ENCODE measurements around the gene INS. TPM values are rescaled to one million over a fixed set of nuclear protein-coding genes. Genes with fewer than 3 reads are reported as not detected.
A peak's percentile ranks its signal among the peaks of the same experiment; 100 is the strongest.
"Not testable (repeated sequence)": the region's sequence is repeated elsewhere in the genome, so short reads cannot be mapped to it uniquely, and the experiment has no call there.

Gene INS
- total RNA-seq, 4 donors from 2014 or later = not detected

DNA sequence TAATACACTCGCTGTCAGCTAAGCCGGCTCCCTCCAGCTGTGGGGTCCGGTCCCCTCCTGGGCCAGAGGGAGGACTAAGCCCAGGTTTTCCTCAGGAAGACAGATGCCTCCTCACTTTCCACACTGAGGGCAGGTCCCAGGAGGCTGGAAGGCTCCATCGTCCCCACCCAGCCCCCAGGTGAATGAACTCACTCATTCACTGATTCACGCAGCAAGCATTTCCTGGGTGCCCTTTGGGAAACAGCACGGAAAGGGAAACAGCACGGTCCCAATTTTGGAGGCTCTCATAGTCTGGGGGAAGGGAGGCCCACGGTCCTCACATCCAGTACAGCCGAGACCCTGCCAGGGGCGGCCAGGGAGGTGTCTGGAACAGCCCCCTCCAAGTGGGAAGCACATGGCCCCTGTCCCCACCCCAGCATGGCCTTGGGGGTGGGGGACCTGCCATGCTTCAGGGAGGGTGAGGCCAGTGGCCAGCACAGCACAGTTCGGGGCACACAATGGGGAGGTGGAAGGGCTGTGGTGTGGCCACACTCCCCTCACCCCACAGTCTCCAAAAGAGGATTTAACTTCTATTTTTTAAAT is 19.9 kb upstream of the INS start:
- 55% methylated on average over 4 of the region's 11 CpGs; no CpG with 5 or more reads in 1 of the 2 donors for WGBS, 2 donors
- peaks cover 2 to 49% (median 5%) of the 10 kb centered on the region in 3 donors for H3K4me1 ChIP-seq
- H3K27me3 ChIP-seq = peaks cover 0 to 72% (median 0%) of the 10 kb centered on the region in 4 donors
- H3K36me3 ChIP-seq = no peaks in the 10 kb centered on the region
- intact Hi-C loops (cut with DNase I) = no loop called here
- no peak overlapping the region for H3K4me3 ChIP-seq
- DNase-seq = no peak
- TF ChIP-seq, protein P1, sequence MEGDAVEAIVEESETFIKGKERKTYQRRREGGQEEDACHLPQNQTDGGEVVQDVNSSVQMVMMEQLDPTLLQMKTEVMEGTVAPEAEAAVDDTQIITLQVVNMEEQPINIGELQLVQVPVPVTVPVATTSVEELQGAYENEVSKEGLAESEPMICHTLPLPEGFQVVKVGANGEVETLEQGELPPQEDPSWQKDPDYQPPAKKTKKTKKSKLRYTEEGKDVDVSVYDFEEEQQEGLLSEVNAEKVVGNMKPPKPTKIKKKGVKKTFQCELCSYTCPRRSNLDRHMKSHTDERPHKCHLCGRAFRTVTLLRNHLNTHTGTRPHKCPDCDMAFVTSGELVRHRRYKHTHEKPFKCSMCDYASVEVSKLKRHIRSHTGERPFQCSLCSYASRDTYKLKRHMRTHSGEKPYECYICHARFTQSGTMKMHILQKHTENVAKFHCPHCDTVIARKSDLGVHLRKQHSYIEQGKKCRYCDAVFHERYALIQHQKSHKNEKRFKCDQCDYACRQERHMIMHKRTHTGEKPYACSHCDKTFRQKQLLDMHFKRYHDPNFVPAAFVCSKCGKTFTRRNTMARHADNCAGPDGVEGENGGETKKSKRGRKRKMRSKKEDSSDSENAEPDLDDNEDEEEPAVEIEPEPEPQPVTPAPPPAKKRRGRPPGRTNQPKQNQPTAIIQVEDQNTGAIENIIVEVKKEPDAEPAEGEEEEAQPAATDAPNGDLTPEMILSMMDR (IDR thresholded peaks at IDR 0.05) = no peak
- no peak for TF ChIP-seq POLR2A (IDR thresholded peaks at IDR 0.05)
- no peak overlapping the region for H3K27ac ChIP-seq
- no peaks in the 10 kb centered on the region for H3K9me3 ChIP-seq

DNA sequence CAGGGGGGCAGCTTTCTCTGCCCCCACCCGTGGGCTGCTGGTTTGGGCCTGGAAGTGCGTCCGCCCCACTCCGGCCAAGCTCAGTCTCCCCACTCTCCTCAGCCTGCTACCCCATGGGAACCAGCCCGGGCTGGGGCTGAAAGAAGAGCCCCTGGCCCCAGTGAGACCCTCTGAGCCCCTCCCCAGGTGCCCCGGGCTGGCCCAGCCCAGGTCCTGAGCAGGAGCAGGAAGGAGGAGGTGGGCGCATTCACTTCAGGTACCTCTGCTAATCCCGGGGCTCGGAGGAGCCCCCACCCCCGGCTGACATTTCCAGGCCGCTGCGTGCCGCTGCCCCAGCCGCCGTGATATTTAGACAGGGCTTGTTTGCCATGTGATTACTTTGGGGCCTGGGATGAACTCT is 19.3 kb upstream of the INS start:
- intact Hi-C loops (cut with DNase I) = no loop called here
- 71% methylated on average over 3 of the region's 15 CpGs; no CpG with 5 or more reads in 1 of the 2 donors for WGBS, 2 donors
- no peak overlapping the region for H3K27ac ChIP-seq
- no peak for TF ChIP-seq POLR2A (IDR thresholded peaks at IDR 0.05)
- TF ChIP-seq, protein P1 (IDR thresholded peaks at IDR 0.05) = no peak
- peaks cover 0 to 67% (median 0%) of the 10 kb centered on the region in 4 donors for H3K27me3 ChIP-seq
- H3K9me3 ChIP-seq = no peaks in the 10 kb centered on the region
- H3K4me3 ChIP-seq = no peak overlapping the region
- peaks cover 5 to 50% (median 7%) of the 10 kb centered on the region in 3 donors for H3K4me1 ChIP-seq
- no peaks in the 10 kb centered on the region for H3K36me3 ChIP-seq
- no peak for DNase-seq

DNA sequence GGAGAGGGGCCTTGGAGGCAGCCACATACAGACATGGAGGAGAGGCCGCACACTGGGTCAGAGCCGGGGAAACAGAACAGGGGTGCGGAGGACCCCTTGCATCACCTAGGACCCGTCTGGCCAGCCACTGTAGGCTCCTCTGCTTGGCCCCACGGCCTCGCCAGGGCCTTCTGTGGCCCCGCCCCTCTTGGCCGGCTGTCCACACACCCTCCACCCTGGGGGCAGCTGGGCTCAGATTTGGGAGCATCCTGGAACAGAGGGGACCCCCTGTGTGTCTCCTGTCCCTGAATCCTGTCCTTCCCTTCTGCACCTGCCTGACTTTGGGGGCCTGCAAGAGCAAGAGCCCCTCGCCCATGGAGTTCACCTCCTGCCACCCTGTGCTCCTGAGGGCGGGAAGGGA is 18.5 kb upstream of the INS start:
- no peak overlapping the region for H3K4me3 ChIP-seq
- peaks cover 5 to 55% (median 9%) of the 10 kb centered on the region in 3 donors for H3K4me1 ChIP-seq
- intact Hi-C loops (cut with DNase I) = no loop called here
- no peaks in the 10 kb centered on the region for H3K36me3 ChIP-seq
- WGBS, 2 donors = 71 to 74% methylated on average over 5 to 9 of the region's 10 CpGs
- H3K27me3 ChIP-seq = peaks cover 0 to 61% (median 0%) of the 10 kb centered on the region in 4 donors
- H3K27ac ChIP-seq = peak overlapping the region in 1 of 4 donors; percentile 23
- no peaks in the 10 kb centered on the region for H3K9me3 ChIP-seq
- TF ChIP-seq, protein P1 (IDR thresholded peaks at IDR 0.05) = no peak
- TF ChIP-seq POLR2A (IDR thresholded peaks at IDR 0.05) = no peak
- DNase-seq = no peak

DNA sequence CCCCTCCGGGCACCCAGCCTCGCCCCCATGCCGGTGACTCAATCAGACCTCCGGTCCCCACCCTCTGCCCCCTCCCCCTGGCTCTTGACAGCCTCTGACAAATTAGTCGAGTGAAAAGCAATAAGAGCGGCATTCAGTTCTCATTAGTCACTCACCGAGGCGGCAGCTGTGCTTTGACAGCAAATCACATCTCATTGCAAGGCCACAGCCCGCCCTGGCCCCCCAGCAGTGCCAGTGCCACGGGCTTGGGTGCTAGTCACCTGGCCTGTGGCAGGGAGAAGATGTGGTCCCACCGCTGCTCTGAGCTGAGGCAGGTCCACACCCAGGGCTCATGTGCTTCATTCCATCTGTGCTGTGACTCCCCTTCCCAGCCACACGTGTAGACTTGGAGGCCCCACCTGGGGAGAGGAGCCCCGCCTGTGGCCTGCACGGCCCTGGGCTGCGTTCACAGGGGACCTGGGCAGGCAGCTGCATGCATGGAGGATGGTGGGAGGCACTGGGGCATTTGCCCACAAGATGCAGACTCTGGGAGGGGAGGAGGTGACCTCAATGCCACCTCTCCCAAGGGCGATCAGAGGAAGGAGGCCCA is 18.0 kb upstream of the INS start:
- no peak overlapping the region for H3K4me3 ChIP-seq
- TF ChIP-seq POLR2A (IDR thresholded peaks at IDR 0.05) = no peak
- TF ChIP-seq, protein P1 (IDR thresholded peaks at IDR 0.05) = no peak
- H3K27ac ChIP-seq = peak overlapping the region in 1 of 4 donors; percentile 23
- WGBS, 2 donors = 32 to 35% methylated on average over 5 of the region's 16 CpGs
- intact Hi-C loops (cut with DNase I) = no loop called here
- H3K36me3 ChIP-seq = no peaks in the 10 kb centered on the region
- no peak for DNase-seq
- H3K27me3 ChIP-seq = peaks cover 0 to 61% (median 0%) of the 10 kb centered on the region in 4 donors
- H3K9me3 ChIP-seq = no peaks in the 10 kb centered on the region
- peaks cover 5 to 55% (median 9%) of the 10 kb centered on the region in 3 donors for H3K4me1 ChIP-seq

DNA sequence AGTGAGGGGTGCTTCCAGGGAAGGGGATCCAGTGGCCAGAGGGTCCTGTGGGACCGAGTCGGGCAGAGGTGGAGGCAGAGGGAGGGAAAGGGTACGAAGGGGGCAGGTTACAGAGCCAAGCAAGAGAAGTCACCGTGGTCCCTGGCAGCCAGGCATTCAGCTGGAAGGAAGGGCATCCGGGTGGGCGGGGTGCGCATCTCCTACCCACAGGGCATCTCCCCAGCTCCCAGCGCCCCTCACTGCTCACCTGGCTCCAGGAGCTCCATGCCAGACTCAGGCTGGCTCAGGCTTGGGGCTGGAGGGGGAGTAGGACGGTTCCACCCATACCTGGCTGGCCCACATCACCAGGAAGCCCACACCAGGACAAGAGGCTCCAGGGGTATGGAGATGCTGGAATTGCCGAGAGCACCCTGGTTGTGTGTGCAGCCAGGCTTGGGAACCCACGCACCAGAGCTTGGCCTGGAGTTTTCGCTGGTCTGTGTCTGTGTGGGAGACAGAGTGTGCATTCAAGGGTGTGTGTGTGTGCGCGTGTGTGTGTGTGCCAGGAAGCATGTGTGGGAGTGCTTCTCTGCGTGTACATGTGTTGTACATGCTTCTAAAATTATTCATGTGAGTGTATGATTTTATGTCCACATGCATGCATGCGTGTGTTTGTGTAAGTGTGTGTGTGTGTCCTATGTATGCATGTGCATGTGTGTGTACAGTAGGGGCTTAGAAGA is 17.2 kb upstream of the INS start:
- peaks cover 5 to 55% (median 9%) of the 10 kb centered on the region in 3 donors for H3K4me1 ChIP-seq
- H3K9me3 ChIP-seq; H3K4me3 ChIP-seq; H3K36me3 ChIP-seq; DNase-seq; intact Hi-C loops (cut with DNase I); H3K27ac ChIP-seq: not testable (repeated sequence)
- H3K27me3 ChIP-seq = peaks cover 0 to 61% (median 0%) of the 10 kb centered on the region in 4 donors
- 40 to 51% methylated on average over 10 to 11 of the region's 16 CpGs for WGBS, 2 donors

All from esophagus squamous epithelium (tissue), 5 donors.